ENCODE results near the gene TGM2.

TGM2 gene

GRCh38 chr20:38165089-38165965, at the start of gene TGM2:
Gene TGM2, minus strand, starts transcription at chr20:38165270. Its CDS starts 72 bp downstream, at chr20:38165198.
- peak in 3 of 4 experiments; percentile 7 to 30 (median 15) for DNase-seq

DNA sequence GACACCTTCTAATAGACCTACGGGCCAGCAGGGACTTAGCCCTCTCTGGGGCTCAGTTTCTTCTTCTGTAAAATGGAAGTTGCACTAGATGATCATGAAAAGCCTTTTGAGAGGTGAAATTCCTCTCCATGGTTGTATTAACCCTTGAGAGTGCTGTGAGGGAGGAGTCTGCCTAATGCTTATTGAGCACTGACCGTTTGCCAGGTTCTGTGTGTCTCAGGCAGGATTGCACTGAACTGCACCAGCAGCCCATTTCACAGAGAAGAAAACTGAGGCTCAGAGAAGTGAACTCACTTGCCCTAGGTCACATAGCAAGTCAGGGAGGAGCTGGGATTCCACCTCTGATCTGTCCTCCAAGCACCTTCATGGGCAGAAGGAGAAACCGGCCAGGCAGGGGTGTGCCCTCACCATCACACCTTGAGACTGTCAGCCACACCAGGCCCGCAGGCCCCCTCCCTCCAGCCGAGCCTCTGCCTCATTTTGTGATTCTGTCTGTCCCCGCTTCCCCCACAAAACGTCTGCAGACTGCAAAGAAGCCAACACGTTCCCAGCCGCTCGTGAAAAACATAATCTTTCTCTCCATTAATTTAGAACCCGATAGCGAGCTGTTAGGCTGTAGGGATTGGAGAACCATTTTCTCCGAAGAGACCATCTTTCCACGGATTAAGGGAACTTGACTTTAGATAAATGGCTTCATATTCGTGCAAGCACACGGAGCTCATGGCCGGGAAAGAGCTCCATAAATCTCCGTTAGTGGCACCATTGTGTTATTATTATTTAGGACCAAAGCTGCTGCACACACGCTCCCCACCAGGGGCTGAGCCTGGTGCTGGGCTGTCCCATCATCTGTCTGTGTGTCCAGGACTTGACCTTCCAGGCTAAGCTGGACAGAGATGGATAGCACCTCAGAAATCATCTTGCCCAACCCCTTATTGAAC, 49.5 kb upstream of the TGM2 start:
- DNase-seq: no peak

- DNase-seq: no peak
Measured at GRCh38 chr20:38213607-38213940, 48.5 kb upstream of the TGM2 start.

DNA sequence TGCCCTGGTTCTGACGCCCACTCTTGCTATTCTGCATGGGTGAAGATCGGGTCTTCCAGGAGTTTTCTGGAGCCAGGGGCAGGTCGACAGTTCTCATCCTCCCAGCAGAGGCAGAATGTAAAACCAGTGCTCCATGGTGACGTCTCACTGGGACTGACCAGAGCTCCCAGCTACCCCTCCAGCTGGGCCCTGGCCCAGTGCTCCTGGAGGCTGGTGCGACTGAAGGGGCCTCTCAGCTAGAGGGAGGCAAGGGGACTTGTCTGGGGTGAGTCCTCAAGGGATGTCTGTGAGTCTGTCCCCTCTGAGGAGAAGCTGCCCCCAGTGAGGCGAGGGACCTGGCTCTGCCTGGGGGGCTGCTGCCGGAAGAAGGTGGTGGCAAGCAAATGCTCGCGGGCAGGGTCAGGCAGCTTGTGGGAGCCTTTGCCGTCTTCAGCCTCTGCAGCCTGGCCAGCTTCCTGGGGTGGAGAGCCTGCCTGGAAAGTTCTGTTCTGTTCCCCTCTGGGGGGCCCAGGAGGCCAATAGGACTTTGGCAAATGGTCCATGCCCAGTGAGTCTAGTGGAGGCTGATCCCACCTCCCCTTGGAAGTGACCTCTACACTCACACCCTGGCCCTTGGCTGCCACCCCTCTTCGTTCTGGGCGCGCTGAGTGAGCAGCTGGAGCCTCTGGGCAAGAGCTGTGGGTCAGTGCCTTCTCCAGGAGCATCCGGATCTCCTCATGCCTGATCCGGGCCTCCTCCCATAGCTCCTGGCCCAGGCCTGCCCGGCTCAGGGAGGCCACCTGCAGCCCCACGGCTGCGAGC, 47.9 kb upstream of the TGM2 start:
- no peak for DNase-seq

DNA sequence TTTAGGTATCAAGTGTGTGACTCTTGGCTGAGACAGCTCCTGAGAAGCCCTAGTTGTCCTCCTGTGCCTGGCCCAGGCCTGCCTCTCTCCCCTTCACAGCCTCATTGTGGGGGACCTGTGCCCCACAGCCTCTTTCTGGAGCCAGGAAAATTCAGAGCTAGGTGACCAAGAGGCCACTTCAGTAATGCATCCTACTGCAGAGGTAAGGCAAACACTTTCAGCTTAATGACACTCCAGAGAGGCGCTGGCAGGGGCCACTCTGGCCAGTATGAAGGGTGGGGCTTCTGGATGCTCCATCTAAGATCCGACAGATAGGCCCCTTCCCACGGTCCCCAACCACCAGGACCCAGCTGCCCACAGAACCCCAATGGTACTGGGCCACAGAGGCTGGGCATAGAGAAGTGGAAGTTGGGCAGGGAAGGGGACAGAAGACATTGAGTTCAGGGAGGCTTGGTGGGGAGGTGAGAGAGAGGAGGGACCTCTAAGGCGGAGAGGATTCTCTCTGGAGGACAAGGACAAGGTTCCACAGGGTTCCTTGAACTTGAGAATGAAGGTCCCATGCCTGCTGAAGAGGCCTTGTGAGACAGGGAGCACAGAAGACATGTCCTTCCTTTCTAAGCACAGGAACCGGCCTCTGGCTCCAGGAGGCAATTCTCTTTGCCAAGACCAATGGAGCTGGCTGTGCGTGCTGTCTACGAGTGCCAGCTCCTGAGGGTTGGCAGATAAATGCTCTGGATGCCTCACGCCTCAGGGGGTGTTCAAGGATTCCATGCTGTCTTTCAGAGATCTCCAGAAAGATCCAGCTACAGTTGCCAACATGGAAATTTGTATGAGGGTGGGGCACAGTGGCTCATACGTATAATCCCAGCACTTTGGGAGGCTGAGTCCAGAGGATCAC, 46.4 kb upstream of the TGM2 start:
- DNase-seq: no peak

DNA sequence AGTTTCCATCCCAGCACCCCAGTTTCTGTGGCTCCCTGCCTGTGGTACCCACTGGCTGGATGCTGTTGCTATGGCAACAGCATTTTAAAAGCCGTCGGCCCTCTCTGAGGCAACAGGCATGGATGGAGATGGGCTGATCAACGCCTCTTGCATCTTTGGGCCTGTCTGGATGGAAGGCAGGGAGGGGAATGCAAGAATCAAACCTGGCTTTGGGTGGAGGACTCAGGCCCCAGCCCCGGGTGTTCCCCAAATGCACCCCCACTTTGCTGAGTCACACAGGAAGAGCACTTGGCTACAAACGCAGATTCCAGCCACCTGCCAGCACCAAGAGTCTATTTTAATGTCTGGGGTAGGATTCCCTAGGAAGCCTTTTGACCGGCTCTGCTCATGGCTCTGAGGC, 45.7 kb upstream of the TGM2 start:
- DNase-seq: no peak

DNA sequence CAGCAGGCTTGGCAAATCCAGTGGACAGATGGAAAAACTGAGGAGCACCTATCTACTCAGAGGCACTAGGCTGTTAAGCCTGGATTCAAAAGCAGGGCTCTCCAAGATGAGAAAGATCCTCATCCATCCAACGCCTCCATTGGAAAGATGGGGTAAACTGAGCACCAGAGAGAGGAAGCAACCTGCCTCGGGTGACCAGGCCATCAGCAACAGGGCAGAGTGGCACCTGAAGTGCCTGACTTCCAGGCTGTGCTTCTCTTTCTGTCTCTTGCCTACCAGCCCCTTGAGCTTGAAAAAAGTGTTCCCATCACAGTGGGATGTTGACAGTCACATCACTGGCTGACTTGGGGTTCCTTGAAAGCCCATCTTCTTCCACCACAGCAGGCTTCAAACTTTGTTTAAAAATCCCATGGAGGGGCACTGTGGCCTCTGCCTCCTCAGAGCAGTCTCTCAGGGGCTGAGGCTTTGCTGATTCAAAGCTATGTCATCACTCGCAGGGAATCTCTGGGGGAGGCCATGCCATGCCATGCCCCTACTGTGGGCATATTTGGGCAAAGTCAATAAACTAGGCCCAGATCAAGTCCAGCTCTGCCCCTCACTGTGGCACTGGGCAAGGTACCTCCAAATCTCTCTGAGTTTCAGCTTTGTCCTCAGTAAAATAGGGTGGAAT, 44.8 kb upstream of the TGM2 start:
- DNase-seq: no peak

DNA sequence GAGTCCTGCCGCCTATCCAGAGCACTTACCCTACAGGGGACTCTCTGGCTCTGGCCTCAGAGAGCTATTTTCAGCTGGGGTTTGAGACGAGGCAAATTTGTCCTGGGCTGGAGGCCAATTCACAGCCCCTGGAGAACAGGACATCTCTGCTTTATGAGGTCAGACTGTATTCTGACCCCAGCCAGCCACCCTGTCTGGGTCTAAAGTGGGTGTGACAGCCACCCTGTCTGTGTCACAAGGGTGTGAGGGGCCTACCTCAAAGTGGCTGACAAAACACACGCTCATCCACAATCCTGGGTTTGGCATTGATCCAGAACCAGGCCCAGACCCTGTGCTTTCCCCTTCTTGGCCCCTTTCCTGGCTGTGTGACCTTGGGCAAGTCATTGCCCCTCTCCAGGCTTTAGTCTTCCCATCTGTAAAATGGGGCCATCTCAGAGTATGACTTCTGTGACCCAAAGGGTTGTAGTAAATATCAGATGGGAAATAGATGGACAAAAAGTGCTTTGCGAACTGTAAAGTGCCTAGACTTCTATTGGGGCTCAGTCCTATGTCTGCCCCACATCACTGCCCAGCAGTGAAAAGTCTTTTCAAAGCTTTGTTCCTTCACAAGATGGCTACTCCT, 44.1 kb upstream of the TGM2 start:
- no peak for DNase-seq

GRCh38 chr20:38208523-38208922, 43.5 kb upstream of the TGM2 start:
- no peak for DNase-seq

- no peak for DNase-seq
Measured at GRCh38 chr20:38208088-38208487, 43.0 kb upstream of the TGM2 start.

DNA sequence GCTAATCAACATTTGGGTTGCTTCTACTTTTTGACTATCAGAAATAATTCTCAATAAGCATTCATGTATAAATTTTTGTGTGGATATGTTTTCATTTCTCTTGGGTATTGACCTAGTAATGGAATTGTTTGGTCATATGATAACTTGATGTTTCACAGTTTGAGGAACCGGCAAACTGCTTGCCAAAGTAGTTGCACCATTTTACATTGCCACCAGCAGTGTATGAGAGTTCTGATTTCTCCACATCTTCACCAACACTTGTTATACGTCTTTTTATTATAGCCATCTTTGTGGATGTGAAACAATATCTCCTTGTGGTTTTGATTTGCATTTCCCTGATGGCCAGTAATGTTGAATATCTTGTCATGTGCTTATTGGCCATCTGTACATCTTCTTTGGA, 42.6 kb upstream of the TGM2 start:
- no peak for DNase-seq

- DNase-seq: no peak
Measured at GRCh38 chr20:38205001-38205400, 39.9 kb upstream of the TGM2 start.

GRCh38 chr20:38203981-38204357, 38.9 kb upstream of the TGM2 start:
- DNase-seq: no peak

DNA sequence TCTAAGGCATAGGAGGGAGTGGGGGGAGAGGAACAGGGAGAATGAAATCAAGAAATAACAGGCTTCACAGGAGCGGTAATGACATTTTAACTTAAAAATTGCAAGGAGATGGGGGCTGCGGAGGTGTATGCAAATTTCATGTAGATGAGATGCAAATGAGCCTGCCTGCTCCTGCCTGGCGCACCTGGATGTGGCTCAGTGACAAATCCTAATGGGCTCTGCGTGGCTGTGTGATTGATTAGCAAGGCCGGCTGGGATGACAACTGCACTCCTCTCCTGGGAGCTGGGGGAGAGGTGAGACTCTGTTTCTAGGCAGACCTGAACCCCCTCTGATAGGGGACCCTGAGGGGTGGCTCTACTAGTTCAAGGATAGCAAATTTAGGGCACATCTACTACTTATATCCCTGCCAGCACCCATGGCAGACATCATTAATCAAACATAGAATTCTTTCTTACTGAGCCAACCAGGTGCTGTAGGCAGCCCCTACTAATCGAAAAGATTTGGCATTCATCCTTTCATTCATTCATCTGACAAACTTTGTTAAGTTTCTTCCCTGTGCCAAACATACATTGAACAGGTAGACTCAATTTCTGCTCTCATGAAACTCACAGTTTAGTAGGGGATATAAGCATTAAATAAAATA, 38.4 kb upstream of the TGM2 start:
- no peak for DNase-seq

DNA sequence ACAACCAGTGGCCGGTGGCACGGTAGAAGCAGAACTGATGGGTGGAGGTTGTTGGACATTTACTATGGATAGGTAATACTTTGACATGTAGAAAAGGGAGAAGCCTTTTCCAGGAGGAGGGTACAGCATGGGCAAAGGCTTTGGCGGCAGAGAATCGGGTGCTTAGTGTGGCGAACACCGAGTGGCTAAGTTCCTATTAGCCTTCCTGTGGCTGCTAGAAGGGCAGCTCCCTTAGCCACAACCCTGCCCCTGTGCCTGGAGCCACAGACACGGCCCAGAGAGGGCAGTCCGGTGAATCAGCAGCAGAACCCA, 37.9 kb upstream of the TGM2 start:
- DNase-seq: no peak

GRCh38 chr20:38202153-38202981, 37.3 kb upstream of the TGM2 start:
- no peak for DNase-seq

- no peak for DNase-seq
Measured at GRCh38 chr20:38201356-38201755, 36.3 kb upstream of the TGM2 start.

GRCh38 chr20:38200646-38201045, 35.6 kb upstream of the TGM2 start:
- DNase-seq: no peak

GRCh38 chr20:38199501-38200390, 34.7 kb upstream of the TGM2 start:
- no peak for DNase-seq

Measured in activated CD4-positive, CD25-positive, alpha-beta regulatory T cell (primary cell).